ENCODE results near the gene ADCK1.

- TF ChIP-seq CTCF (conservative IDR thresholded peaks at IDR 0.05; ENCODE audit: low read length) (no peak), EZH2phosphoT487 (IDR thresholded peaks at IDR 0.05; ENCODE audit: borderline replicate concordance) (no peak)
These were observed 170.7 kb downstream of the ADCK1 start for GRCh38 chr14:77970646-77971045.
